ENCODE results near the gene TSPAN4. TPM values are rescaled to one million over a fixed set of nuclear protein-coding genes. Genes with fewer than 3 reads are reported as not detected.

TSPAN4 gene
- total RNA-seq, 2 experiments from 2014 or later: 5.0 to 6.3 TPM

- Mint-ChIP-seq H3K4me1 (ENCODE audit: low read depth) (peaks cover 18% of the 10 kb centered on the region), H3K27ac (no peak overlapping the region), H3K9me3 (no peaks in the 10 kb centered on the region), H3K36me3 (ENCODE audit: low read depth) (no peaks in the 10 kb centered on the region), H3K4me3 (no peak overlapping the region), H3K27me3 (ENCODE audit: low read depth) (no peaks in the 10 kb centered on the region)
- CTCF ChIA-PET: no interaction called here
- no peak for DNase-seq
- intact Hi-C loops (cut with micrococcal nuclease): loop anchor here (5.0 to 10.0 kb wide), 4 partner anchors 222 to 592 kb away; partner anchors contain the start of genes BET1L, IFITM1, LMNTD2 and PHRF1
Measured at GRCh38 chr11:799641-800316, 42.9 kb upstream of the TSPAN4 start.

- DNase-seq: no peak
- CTCF ChIA-PET: no interaction called here
- no peak overlapping the region for H3K4me3 Mint-ChIP-seq
- no peak overlapping the region for H3K27ac Mint-ChIP-seq
- no peaks in the 10 kb centered on the region for H3K36me3 Mint-ChIP-seq (ENCODE audit: low read depth)
- H3K4me1 Mint-ChIP-seq (ENCODE audit: low read depth): peaks cover 14% of the 10 kb centered on the region
- no peaks in the 10 kb centered on the region for H3K27me3 Mint-ChIP-seq (ENCODE audit: low read depth)
- intact Hi-C loops (cut with micrococcal nuclease): no loop called here
- H3K9me3 Mint-ChIP-seq: no peaks in the 10 kb centered on the region
Measured at GRCh38 chr11:800473-800872, 42.2 kb upstream of the TSPAN4 start.

DNA sequence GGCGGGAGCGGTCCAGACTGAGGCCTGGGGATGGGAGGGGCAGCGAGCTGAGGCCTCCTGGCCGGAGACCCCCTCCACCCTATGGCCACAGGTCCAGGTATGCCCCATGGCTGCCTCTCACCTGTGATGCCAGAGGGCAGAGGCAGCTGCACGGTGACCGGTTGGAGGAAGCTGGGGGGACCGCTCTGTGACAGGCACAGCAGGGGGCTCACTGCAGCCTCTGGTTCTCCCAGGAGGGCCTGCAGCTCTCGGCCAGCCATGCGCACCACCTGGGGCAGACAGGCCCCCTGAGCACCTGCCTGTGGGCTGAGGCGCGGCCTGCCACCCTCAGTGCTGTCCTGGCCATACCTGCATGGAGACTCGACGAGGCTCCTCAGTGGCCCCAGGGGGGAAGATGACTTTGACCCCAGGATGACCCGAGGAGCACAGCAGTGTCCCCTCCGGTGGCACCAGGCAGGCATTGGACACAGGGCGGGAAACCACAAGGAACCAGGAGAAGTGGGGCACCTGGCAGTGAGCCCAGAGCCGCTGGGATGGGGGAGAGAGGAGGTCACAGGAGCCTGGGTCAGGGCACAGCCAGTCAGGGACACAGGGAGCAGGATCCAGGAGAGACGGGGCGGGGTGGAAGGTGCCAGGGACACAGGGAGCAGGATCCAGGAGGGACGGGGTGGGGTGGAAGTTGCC is 41.4 kb upstream of the TSPAN4 start:
- CTCF ChIA-PET: no interaction called here
- no peak for DNase-seq
- H3K36me3 Mint-ChIP-seq (ENCODE audit: low read depth): no peaks in the 10 kb centered on the region
- no peak overlapping the region for H3K27ac Mint-ChIP-seq
- no peak overlapping the region for H3K4me3 Mint-ChIP-seq
- H3K9me3 Mint-ChIP-seq: no peaks in the 10 kb centered on the region
- peaks cover 11% of the 10 kb centered on the region for H3K4me1 Mint-ChIP-seq (ENCODE audit: low read depth)
- intact Hi-C loops (cut with micrococcal nuclease): no loop called here
- H3K27me3 Mint-ChIP-seq (ENCODE audit: low read depth): no peaks in the 10 kb centered on the region

DNA sequence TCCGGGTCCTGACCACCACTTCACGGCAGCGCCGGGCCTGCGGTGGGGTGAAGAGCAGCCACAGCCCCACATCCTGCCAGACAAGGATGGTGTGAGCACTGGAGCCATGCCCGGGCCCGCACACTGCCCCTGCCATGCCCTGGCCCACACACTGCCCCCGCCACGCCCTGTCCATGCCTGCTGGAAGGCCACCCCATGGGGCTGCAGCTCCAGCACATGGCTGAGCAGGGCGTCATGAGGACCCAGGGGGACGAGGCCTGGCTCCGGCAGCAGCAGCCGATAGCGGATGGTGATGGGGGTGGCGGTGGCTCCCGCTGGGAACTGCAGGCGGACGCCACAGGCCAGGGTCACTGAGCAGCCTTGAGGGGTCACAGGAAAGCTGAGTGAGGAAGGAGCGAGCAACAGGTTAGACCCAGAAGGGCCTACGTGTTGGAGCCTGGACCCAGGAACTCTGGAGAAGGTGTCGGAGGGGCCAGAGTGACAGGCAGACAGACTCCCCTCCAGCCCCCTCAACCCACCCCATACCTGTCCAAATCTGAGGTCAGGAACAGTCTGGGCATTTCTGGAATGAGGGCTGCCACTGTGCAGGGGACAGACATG is 40.5 kb upstream of the TSPAN4 start:
- Mint-ChIP-seq H3K27me3 (ENCODE audit: low read depth) (no peaks in the 10 kb centered on the region), H3K9me3 (no peaks in the 10 kb centered on the region), H3K27ac (no peak overlapping the region)

DNA sequence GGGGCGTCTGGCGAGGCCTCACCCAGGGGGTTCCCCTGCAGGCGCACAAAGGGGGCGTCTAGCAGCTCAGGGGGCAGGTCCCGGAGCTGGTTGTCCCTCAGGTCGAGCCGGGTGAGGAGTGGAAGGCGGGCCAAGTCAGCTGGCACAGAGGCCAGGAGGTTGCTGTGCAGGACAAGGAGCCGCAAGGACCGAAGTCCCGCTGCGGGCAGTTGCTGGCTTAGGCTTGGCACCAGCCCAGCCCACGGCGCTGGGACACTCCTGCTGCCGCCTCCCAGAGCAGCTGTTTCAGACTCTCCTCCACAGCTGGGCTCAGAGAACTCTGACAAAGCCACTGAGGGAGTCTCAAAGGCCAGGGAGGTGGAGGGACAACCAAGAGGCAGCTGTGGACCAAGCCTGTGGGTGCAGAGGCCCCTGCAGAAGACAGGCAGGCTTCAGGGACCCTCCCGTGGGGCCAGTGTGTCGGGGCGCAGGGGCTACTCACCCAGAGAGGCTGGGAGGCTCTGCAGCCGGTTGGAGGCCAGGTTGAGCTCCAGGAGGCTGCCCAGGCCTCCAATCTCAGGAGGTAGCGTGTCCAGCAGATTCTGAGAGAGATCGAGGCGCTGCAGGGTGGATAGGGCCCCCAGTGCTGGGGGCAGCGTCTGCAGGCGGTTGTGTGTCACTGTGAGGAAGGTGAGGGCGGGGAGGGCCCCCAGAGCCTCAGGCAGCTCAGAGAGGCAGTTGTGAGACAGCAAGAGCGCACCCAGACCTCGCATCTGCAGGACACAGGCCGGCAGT is 39.8 kb upstream of the TSPAN4 start:
- no peak for DNase-seq
- Mint-ChIP-seq H3K27me3 (ENCODE audit: low read depth) (no peaks in the 10 kb centered on the region), H3K9me3 (no peaks in the 10 kb centered on the region), H3K36me3 (ENCODE audit: low read depth) (no peaks in the 10 kb centered on the region), H3K4me1 (ENCODE audit: low read depth) (peaks cover 12% of the 10 kb centered on the region), H3K4me3 (peak overlapping the region; percentile 36), H3K27ac (no peak overlapping the region)
- intact Hi-C loops (cut with micrococcal nuclease): no loop called here
- CTCF ChIA-PET: no interaction called here

More for the DNA sequence above, 40.5 kb upstream of the TSPAN4 start:
- CTCF ChIA-PET: no interaction called here
- H3K4me1 Mint-ChIP-seq (ENCODE audit: low read depth): peaks cover 9% of the 10 kb centered on the region
- no peak overlapping the region for H3K4me3 Mint-ChIP-seq
- intact Hi-C loops (cut with micrococcal nuclease): no loop called here
- no peak for DNase-seq
- no peaks in the 10 kb centered on the region for H3K36me3 Mint-ChIP-seq (ENCODE audit: low read depth)

DNA sequence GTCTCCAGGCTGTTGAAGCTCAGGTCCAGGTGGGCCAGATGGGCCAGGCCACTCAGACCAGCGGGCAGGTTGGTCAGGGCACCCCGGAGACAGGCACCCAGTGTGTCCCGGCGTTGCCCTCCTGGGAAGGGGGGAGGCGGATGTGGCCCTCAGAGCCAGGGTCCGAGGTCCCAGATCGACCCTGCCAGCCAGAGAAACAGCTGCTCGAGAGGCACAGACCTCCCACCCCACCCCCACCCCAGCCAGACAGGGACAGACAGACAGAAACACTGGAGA is 39.2 kb upstream of the TSPAN4 start:
- CTCF ChIA-PET: no interaction called here

GRCh38 chr11:803770-804598 is 38.7 kb upstream of the TSPAN4 start:
- no peak for DNase-seq
- Mint-ChIP-seq H3K27ac (peak overlapping the region; percentile 56), H3K27me3 (ENCODE audit: low read depth) (no peaks in the 10 kb centered on the region), H3K36me3 (ENCODE audit: low read depth) (peaks cover 1% of the 10 kb centered on the region), H3K9me3 (no peaks in the 10 kb centered on the region), H3K4me3 (peak overlapping the region; percentile 82), H3K4me1 (ENCODE audit: low read depth) (peaks cover 21% of the 10 kb centered on the region)
- intact Hi-C loops (cut with micrococcal nuclease): no loop called here
- CTCF ChIA-PET: no interaction called here

More for the DNA sequence above, 39.2 kb upstream of the TSPAN4 start:
- intact Hi-C loops (cut with micrococcal nuclease): no loop called here
- Mint-ChIP-seq H3K27me3 (ENCODE audit: low read depth) (no peaks in the 10 kb centered on the region), H3K27ac (no peak overlapping the region), H3K9me3 (no peaks in the 10 kb centered on the region), H3K4me3 (peak overlapping the region; percentile 82), H3K4me1 (ENCODE audit: low read depth) (peaks cover 15% of the 10 kb centered on the region), H3K36me3 (ENCODE audit: low read depth) (peaks cover 1% of the 10 kb centered on the region)
- DNase-seq: no peak

DNA sequence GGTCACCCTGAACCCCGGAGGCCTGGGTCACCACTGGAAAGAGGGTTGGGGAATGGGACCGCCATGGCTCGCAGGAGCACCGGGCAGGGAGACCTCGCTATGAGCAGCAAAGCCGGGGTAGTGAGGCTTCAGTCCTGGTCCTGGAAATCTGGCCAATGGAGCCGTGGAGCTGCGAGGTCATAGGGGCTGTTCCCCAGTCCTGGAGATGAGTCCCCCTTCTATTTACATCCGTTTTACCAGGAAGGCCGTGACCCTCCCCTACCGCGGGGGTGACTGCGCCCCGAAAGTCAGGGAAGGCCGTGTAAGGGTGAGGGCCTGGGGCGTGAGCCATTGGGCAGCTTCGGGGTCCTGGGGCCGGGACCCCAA is 38.1 kb upstream of the TSPAN4 start:
- intact Hi-C loops (cut with micrococcal nuclease): no loop called here
- CTCF ChIA-PET: no interaction called here
- Mint-ChIP-seq H3K4me1 (ENCODE audit: low read depth) (peaks cover 21% of the 10 kb centered on the region), H3K4me3 (peak overlapping the region; percentile 82), H3K9me3 (no peaks in the 10 kb centered on the region), H3K27me3 (ENCODE audit: low read depth) (no peaks in the 10 kb centered on the region), H3K27ac (peak overlapping the region; percentile 56), H3K36me3 (ENCODE audit: low read depth) (peaks cover 1% of the 10 kb centered on the region)
- DNase-seq: no peak

DNA sequence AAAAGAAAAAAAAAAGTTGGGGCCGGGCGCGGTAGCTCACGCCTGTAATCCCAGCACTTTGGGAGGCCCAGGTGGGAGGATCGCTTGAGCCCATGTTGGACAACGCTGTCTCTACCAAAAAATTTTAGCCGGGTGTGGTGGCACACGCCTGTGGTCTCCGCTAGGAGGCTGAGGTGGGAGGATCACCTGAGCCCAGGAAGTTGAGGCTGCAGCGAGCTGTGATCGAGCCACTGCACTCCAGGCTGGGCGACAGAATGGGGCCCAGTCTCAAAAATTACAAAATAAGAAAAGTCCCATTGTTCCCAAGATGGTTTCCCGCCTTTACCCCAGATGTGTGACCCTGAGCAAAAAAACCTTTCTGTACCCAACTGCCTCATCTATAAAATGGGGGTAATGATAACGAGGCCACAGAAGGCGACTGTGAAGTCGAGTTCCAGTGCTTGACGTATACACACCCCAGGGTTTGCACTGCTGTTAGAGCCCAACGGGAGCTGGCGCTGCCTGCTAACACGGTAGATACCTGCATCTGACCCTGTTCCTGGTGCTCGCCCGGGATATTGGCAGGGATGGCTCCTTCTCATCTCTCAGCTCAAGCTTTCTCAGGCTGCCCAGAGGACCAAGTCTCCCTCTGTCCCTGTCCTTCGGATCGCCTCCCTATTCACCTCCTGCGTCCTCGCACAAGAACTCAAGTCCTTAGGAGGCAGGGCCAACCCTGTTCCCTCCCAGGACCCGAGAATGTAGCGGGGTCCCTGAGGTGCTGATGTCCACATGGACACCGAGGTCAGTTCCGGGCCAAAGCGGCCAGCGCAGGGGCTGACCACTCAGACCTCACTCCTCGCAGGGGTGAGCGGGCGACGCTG is 34.0 kb upstream of the TSPAN4 start:
- no peaks in the 10 kb centered on the region for H3K9me3 Mint-ChIP-seq
- H3K27me3 Mint-ChIP-seq (ENCODE audit: low read depth): no peaks in the 10 kb centered on the region
- CTCF ChIA-PET: interaction anchor here (0.6 kb wide), 1 partner anchor 128 kb away, joined by 4 read pairs; no protein-coding TSS in a partner anchor
- intact Hi-C loops (cut with micrococcal nuclease): loop anchor here (1.0 to 5.0 kb wide), 6 partner anchors 11 to 356 kb away; partner anchors contain the start of genes CHID1, POLR2L, PTDSS2 and TSPAN4
- peaks cover 28% of the 10 kb centered on the region for H3K36me3 Mint-ChIP-seq (ENCODE audit: low read depth)
- H3K4me1 Mint-ChIP-seq (ENCODE audit: low read depth): peaks cover 35% of the 10 kb centered on the region
- peak overlapping the region; percentile 84 for H3K4me3 Mint-ChIP-seq
- DNase-seq: no peak
- H3K27ac Mint-ChIP-seq: peak overlapping the region; percentile 97

DNA sequence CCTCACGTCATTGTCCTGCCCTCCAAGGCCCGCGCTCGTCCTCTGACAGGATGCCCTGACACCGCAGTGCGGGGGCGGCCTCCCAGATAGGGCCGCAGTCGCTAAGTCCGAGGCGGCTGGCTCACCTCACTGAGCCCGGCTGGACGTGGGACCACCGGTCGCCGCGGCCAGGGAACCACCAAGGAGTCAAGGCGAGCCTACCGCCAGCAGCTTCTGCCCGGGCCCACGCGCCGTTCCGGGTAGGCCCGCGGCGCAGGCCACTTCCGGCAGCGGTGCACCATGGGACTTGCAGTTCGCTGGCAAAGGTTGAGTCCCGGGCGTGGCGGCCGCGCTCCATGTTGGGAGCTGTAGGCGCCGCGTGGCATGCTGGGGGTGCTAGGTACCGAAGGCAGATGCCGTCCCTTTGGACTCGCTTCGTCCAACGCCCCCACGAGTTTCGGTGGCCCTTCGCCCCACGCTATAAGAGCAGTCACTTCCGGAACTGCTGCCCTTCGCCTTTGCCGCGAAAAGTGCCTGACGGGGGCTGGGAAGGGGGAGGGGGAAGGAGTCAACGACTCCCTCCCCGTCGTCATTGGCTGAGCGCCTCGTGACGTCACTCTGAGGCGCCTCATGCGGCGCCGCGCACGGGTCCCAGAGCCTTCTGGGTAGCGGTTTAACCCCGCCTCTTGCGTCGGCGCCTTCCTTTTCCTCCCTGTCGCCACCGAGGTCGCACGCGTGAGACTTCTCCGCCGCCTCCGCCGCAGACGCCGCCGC is 33.2 kb upstream of the TSPAN4 start, which contains the start of gene RPLP2:
RPLP2 (plus strand) TSS at position 681 of the 753 bp plus-strand sequence. CDS start 268 bp downstream, outside the sequence.
- intact Hi-C loops (cut with micrococcal nuclease): loop anchor here (1.0 to 5.0 kb wide), 6 partner anchors 10 to 357 kb away; partner anchors contain the start of genes CHID1, POLR2L, PTDSS2 and TSPAN4
- Mint-ChIP-seq H3K27ac (peak within 1 kb of the TSS; percentile 97), H3K4me3 (peak within 1 kb of the TSS; percentile 84), H3K4me1 (ENCODE audit: low read depth) (peaks cover 33% of the 10 kb centered on the region), H3K9me3 (no peaks in the 10 kb centered on the region), H3K36me3 (ENCODE audit: low read depth) (peaks cover 31% of the 10 kb centered on the region), H3K27me3 (ENCODE audit: low read depth) (no peaks in the 10 kb centered on the region)
- CTCF ChIA-PET: no interaction called here
- peak; percentile 99 for DNase-seq
